IMR-90 (cell line): ENCODE measurements around the gene RYR2. TPM values are rescaled to one million over a fixed set of nuclear protein-coding genes. Genes with fewer than 3 reads are reported as not detected.

Experiments used
- ATAC-seq: fragments of 200-7000 bp; cut with Tn5 transposase; 2 replicates; pipeline ENCODE4 v1.9.1; 2020; ENCODE audit warnings: low read depth, mild to moderate bottlenecking, moderate library complexity
- BruUV-seq: library from RNA; stranded (reverse); fragments of 400-500 nt; replicated peaks from 2 replicates; lab custom pipeline; 2021; lab: Mats Ljungman, UMichigan
- CTCF ChIA-PET: fragments of 300-600 bp; formaldehyde crosslinking; extraction: SDS; loops from one replicate; lab custom pipeline; 2021; ENCODE audit warnings: antibody characterized with exemption; lab: Yijun Ruan, JAX
- POLR2A ChIA-PET: fragments of 300-600 bp; sonication (Branson Sonifier 250); formaldehyde crosslinking; loops from one replicate; lab custom pipeline; 2022; ENCODE audit warnings: antibody characterized with exemption; ENCODE audit not compliant: unreplicated experiment; lab: Charles Lee
- DNase-seq: peaks from one replicate; pipeline ENCODE4 v3.0.0; 2013
- H2AFZ ChIP-seq: replicated peaks from 2 replicates; pipeline ENCODE3; 2013; ENCODE audit warnings: low read length, mild to moderate bottlenecking; ENCODE audit not compliant: poor library complexity
- H2AK5ac ChIP-seq: 2 replicates; pipeline ENCODE4 v1.6.1; 2013; ENCODE audit warnings: low read depth, low read length, inconsistent platforms
- H2AK9ac ChIP-seq: replicated peaks from 2 replicates; pipeline ENCODE3; 2013; ENCODE audit warnings: mild to moderate bottlenecking, low read depth, low read length, moderate library complexity; ENCODE audit not compliant: poor library complexity
- H2BK120ac ChIP-seq: 2 replicates; pipeline ENCODE4 v1.6.1; 2013; ENCODE audit warnings: low read depth, low read length, inconsistent platforms
- H2BK15ac ChIP-seq: 3 replicates; pipeline ENCODE4 v1.6.1; 2013; ENCODE audit warnings: low read depth, low read length, inconsistent platforms
- H2BK20ac ChIP-seq: 2 replicates; pipeline ENCODE4 v1.6.1; 2013; ENCODE audit warnings: low read depth, mild to moderate bottlenecking, inconsistent platforms, low read length, moderate library complexity
- H2BK5ac ChIP-seq: 2 replicates; pipeline ENCODE4 v1.6.1; 2013; ENCODE audit warnings: mild to moderate bottlenecking, low read depth, low read length, inconsistent platforms; ENCODE audit not compliant: poor library complexity, severe bottlenecking
- H3K14ac ChIP-seq: replicated peaks from 2 replicates; pipeline ENCODE4 v1.6.1; 2013; ENCODE audit warnings: low read depth, low read length, inconsistent platforms
- H3K18ac ChIP-seq: 2 replicates; pipeline ENCODE4 v1.6.1; 2013; ENCODE audit warnings: low read depth, low read length, control low read depth
- H3K23ac ChIP-seq: 2 replicates; pipeline ENCODE4 v1.6.1; 2013; ENCODE audit warnings: low read depth, low read length, inconsistent platforms
- H3K27ac ChIP-seq: 2 replicates; pipeline ENCODE4 v1.5.1; 2013; ENCODE audit warnings: mild to moderate bottlenecking, control low read depth, low read length; ENCODE audit not compliant: insufficient read depth
- H3K27me3 ChIP-seq: 2 replicates; pipeline ENCODE4 v1.6.1; 2013; ENCODE audit warnings: low read length; ENCODE audit not compliant: control insufficient read depth, insufficient read depth
- H3K36me3 ChIP-seq: 2 replicates; pipeline ENCODE4 v1.6.1; 2013; ENCODE audit warnings: low read length, mixed read lengths; ENCODE audit not compliant: control insufficient read depth, insufficient read depth
- H3K4ac ChIP-seq: 2 replicates; pipeline ENCODE4 v1.6.1; 2013; ENCODE audit warnings: low read depth, low read length, inconsistent platforms
- H3K4me1 ChIP-seq: 2 replicates; pipeline ENCODE4 v1.6.1; 2013; ENCODE audit warnings: low read length, mixed read lengths; ENCODE audit not compliant: control insufficient read depth, insufficient read depth
- H3K4me2 ChIP-seq: 2 replicates; pipeline ENCODE4 v1.6.1; 2013; ENCODE audit warnings: low read depth, mild to moderate bottlenecking, control low read depth, low read length, moderate library complexity
- H3K4me3 ChIP-seq: 2 replicates; pipeline ENCODE4 v1.5.1; 2013; ENCODE audit warnings: low read depth, mild to moderate bottlenecking, control low read depth, low read length, moderate library complexity; ENCODE audit not compliant: insufficient read depth
- H3K56ac ChIP-seq: 2 replicates; pipeline ENCODE4 v1.6.1; 2013; ENCODE audit warnings: low read length, inconsistent platforms; ENCODE audit not compliant: insufficient read depth; ENCODE audit errors: extremely low read depth
- H3K79me1 ChIP-seq, 2 experiments: 2 replicates each; pipeline ENCODE4 v1.6.1; 2013; ENCODE audit warnings: low read length in 2 of 2, inconsistent platforms in 1 of 2, low read depth in 1 of 2
- H3K9ac ChIP-seq: 2 replicates; pipeline ENCODE4 v1.6.1; 2013; ENCODE audit warnings: low read depth, low read length, control low read depth
- H3K9me1 ChIP-seq: 2 replicates; pipeline ENCODE4 v1.6.1; 2013; ENCODE audit warnings: low read length, inconsistent platforms; ENCODE audit not compliant: insufficient read depth
- H3K9me3 ChIP-seq: 2 replicates; pipeline ENCODE4 v1.6.1; 2013; ENCODE audit warnings: low read length; ENCODE audit not compliant: control insufficient read depth, insufficient read depth
- H4K20me1 ChIP-seq: 2 replicates; pipeline ENCODE4 v1.6.1; 2013; ENCODE audit warnings: low read length, inconsistent platforms; ENCODE audit not compliant: insufficient read depth
- H4K5ac ChIP-seq: 2 replicates; pipeline ENCODE4 v1.6.1; 2013; ENCODE audit warnings: mild to moderate bottlenecking, low read depth, low read length, control low read depth
- H4K8ac ChIP-seq, 2 experiments: 2 replicates each; pipeline ENCODE4 v1.6.1; 2013; ENCODE audit warnings: low read depth in 2 of 2, low read length in 2 of 2, control low read depth in 1 of 2, inconsistent platforms in 1 of 2
- H4K91ac ChIP-seq: 2 replicates; pipeline ENCODE4 v1.6.1; 2013; ENCODE audit warnings: low read depth, low read length, inconsistent platforms; ENCODE audit not compliant: insufficient read depth
- BHLHE40 ChIP-seq: fragments of 150-350 bp; IDR thresholded peaks from 2 replicates; pipeline ENCODE4 v1.6.1; 2016; ENCODE audit warnings: mild to moderate bottlenecking, low read depth, low read length
- FOS ChIP-seq: fragments of 150-350 bp; IDR thresholded peaks from 2 replicates; pipeline ENCODE4 v1.6.1; 2016; ENCODE audit warnings: low read depth, low read length
- POLR2A ChIP-seq: IDR thresholded peaks from 2 replicates; pipeline ENCODE4 v1.6.1; 2012; ENCODE audit warnings: mild to moderate bottlenecking, low read depth, low read length
- RAD21 ChIP-seq: IDR thresholded peaks from 2 replicates; pipeline ENCODE4 v1.6.1; 2012; ENCODE audit warnings: low read length, improper control_type of control experiment
- RCOR1 ChIP-seq: IDR thresholded peaks from 2 replicates; pipeline ENCODE4 v1.6.1; 2012; ENCODE audit warnings: mild to moderate bottlenecking, low read length, improper control_type of control experiment; ENCODE audit not compliant: insufficient replicate concordance
- RFX5 ChIP-seq: IDR thresholded peaks from 2 replicates; pipeline ENCODE4 v1.8.0; 2012; ENCODE audit warnings: low read depth, mild to moderate bottlenecking, low read length, moderate library complexity
- SMC3 ChIP-seq: fragments of 150-350 bp; IDR thresholded peaks from 2 replicates; pipeline ENCODE4 v1.6.1; 2016; ENCODE audit warnings: low read depth, mild to moderate bottlenecking, antibody characterized with exemption, low read length, moderate library complexity
- WGBS, 2 experiments: methylation state at CpG; one replicate each; pipeline versions ENCODE4 v1.1.5 to v1.1.7; 2013; ENCODE audit warnings: missing lambda C conversion rate in 2 of 2; ENCODE audit not compliant: insufficient read length in 1 of 2; ENCODE audit errors: extremely low coverage in 2 of 2; 5-methylcytosine and 5-hydroxymethylcytosine counted together
- dilution Hi-C: fragments of 300-500 bp; cut with HindIII; formaldehyde crosslinking; loops from one replicate; pipeline ENCODE4 v1.14.3; 2018; ENCODE audit warnings: low sequenced_read_pairs; ENCODE audit not compliant: unreplicated experiment
- in situ Hi-C: fragments of 300-500 bp; cut with MboI; formaldehyde crosslinking; loops from 3 replicates; pipeline ENCODE4 v1.14.3; 2019; ENCODE audit warnings: low sequenced_read_pairs, inconsistent platforms, mixed read lengths
- intact Hi-C: fragments of 100-400 bp; cut with micrococcal nuclease; formaldehyde crosslinking; loops from 2 replicates; pipeline ENCODE4 v1.10.0; 2022
- polyA plus RNA-seq, 3 experiments: library from polyadenylated mRNA; depleted of rRNA; stranded (reverse); fragments of >200 nt; gene quantifications; 2 replicates each; pipeline ENCODE4 v1.2.3, GENCODE V29; 2012; ENCODE audit warnings: low replicate concordance in 1 of 3
- total RNA-seq: library from RNA; depleted of rRNA; stranded (reverse); fragments of >200 nt; gene quantifications from 2 replicates; pipeline ENCODE4 v1.2.3, GENCODE V29; 2012
- TF ChIP-seq, protein P1 (sequence below): fragments of 150-350 bp; IDR thresholded peaks from 2 replicates; pipeline ENCODE4 v1.6.1; 2017; ENCODE audit warnings: mild to moderate bottlenecking, antibody characterized with exemption, low read length, low read depth

RYR2 gene
- total and polyA plus RNA-seq, 2 of the 4 experiments (the other 2 are of a cell fraction) = not detected

DNA sequence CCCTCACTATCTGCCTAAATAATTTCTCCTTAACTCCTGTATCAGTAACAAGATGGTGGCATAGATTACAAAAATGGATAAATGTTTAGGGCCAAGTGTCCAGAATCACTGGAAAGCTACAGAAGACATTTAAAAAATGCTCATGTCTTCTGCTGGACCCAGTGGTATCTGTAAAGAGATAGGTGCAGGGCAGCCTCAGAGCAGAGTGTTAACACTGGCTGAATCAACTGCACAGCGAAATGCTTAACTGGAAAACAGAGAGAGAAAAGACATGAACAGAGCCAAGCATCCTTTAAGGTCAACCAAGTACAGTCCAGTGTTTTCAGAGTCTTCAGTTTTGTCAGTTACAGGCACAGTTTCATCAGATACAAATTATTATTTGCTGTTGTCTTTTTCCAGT, 429.4 kb downstream of the RYR2 start:
- H3K4ac ChIP-seq = no peak overlapping the region
- ChIA-PET POLR2A (no interaction called here), CTCF (interaction anchor here (0.5 kb wide), 1 partner anchor 148 kb away, joined by 3 read pairs; no protein-coding TSS in a partner anchor)

More for the DNA sequence above, 429.4 kb downstream of the RYR2 start:
- Histone ChIP-seq H3K9ac (no peak overlapping the region), H2AK9ac (no peak overlapping the region), H4K8ac (no peak overlapping the region), H3K27ac (no peak overlapping the region), H3K4me2 (no peak overlapping the region), H4K91ac (no peak overlapping the region), H3K18ac (no peak overlapping the region), H2BK15ac (no peak overlapping the region), H3K9me3 (peaks cover 2% of the 10 kb centered on the region; the same call in 1 of the 2 replicates), H2AFZ (no peak overlapping the region), H4K5ac (no peak overlapping the region), H2AK5ac (no peak overlapping the region), H3K4me3 (no peak overlapping the region), H3K14ac (no peak overlapping the region), H4K20me1 (no peaks in the 10 kb centered on the region), H3K56ac (no peak overlapping the region), H3K23ac (no peak overlapping the region), H3K4me1 (no peaks in the 10 kb centered on the region), H3K9me1 (no peaks in the 10 kb centered on the region), H2BK120ac (no peak overlapping the region), H3K79me1 (no peaks in the 10 kb centered on the region), H2BK20ac (no peak overlapping the region), H3K36me3 (no peaks in the 10 kb centered on the region), H2BK5ac (no peak overlapping the region), H3K27me3 (no peaks in the 10 kb centered on the region)
- in situ Hi-C loops (no loop called here), dilution Hi-C loops (no loop called here), intact Hi-C loops (no loop called here)
- DNase-seq (no peak), ATAC-seq (no peak)
- no TSS peak for BruUV-seq
- 33% methylated on average over 1 of the region's 1 CpG; no CpG with 5 or more reads in 1 of the 2 experiments for WGBS, 2 experiments
- TF ChIP-seq RCOR1 (no peak), POLR2A (no peak), BHLHE40 (no peak), RAD21 (no peak), FOS (no peak), RFX5 (no peak), SMC3 (no peak)
- TF ChIP-seq, protein P1, sequence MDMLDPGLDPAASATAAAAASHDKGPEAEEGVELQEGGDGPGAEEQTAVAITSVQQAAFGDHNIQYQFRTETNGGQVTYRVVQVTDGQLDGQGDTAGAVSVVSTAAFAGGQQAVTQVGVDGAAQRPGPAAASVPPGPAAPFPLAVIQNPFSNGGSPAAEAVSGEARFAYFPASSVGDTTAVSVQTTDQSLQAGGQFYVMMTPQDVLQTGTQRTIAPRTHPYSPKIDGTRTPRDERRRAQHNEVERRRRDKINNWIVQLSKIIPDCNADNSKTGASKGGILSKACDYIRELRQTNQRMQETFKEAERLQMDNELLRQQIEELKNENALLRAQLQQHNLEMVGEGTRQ = no peak
